HCT116 (cell line): Measurements from ENCODE around the gene TARM1. TPM values are rescaled to one million over a fixed set of nuclear protein-coding genes. Genes with fewer than 3 reads are reported as not detected.

ENCODE experiments used
- ATAC-seq: fragments of 200-7000 bp; cut with Tn5 transposase; 2 replicates; pipeline ENCODE4 v1.9.1; 2020; ENCODE audit warnings: mild to moderate bottlenecking, moderate library complexity
- BruUV-seq: library from RNA; stranded (reverse); fragments of 400-500 nt; replicated peaks from 2 replicates; lab custom pipeline; 2021; lab: Mats Ljungman, UMichigan
- CTCF ChIA-PET: fragments of 300-600 bp; sonication (Branson Sonifier 250); formaldehyde crosslinking; loops from one replicate; lab custom pipeline; 2021; ENCODE audit warnings: antibody characterized with exemption; lab: Charles Lee
- POLR2A ChIA-PET: fragments of 300-600, 350-600 bp; sonication (Branson Sonifier 250); formaldehyde crosslinking; loops from one replicate; lab custom pipeline; 2021; ENCODE audit warnings: antibody characterized with exemption; lab: Charles Lee
- RAD21 ChIA-PET, 2 experiments: fragments of 300-600 bp; sonication (Branson Sonifier 250); formaldehyde crosslinking; loops; one replicate each; lab custom pipeline; 2023; ENCODE audit warnings: low total read pairs in 2 of 2; ENCODE audit not compliant: uncharacterized antibody in 2 of 2, unreplicated experiment in 2 of 2, low non-redundant PET in 1 of 2; lab: Charles Lee
- DNase-seq: peaks from one replicate; pipeline ENCODE4 v3.0.0-alpha.2; 2010; ENCODE audit warnings: low read depth, low spot score
- H2AFZ ChIP-seq: fragments of 200-600 bp; shearing (Covaris generic), sonication (generic); 2 replicates; pipeline ENCODE4 v1.6.1; 2017; ENCODE audit warnings: low read depth, mixed run types, mixed read lengths, antibody characterized with exemption, low read length; ENCODE audit not compliant: poor library complexity, severe bottlenecking
- H3K27ac ChIP-seq: 2 replicates; pipeline ENCODE4 v1.5.1; 2012; ENCODE audit warnings: low read depth, low read length
- H3K27me3 ChIP-seq: fragments of 200-600 bp; sonication (generic); 2 replicates; pipeline ENCODE4 v1.6.1; 2016; ENCODE audit warnings: mixed run types, low read length, mixed read lengths; ENCODE audit not compliant: insufficient read depth
- H3K36me3 ChIP-seq, 2 experiments: fragments of 200-500 bp in 1 of 2; fragments of 200-600 bp in 1 of 2; sonication (Bioruptor generic) in 1 of 2; sonication (generic) in 1 of 2; 2 replicates each; pipeline versions ENCODE4 v1.5.1 to v1.6.1; 2014 to 2016; ENCODE audit warnings: low read length in 2 of 2, inconsistent platforms in 1 of 2, mixed read lengths in 1 of 2, mixed run types in 1 of 2; ENCODE audit not compliant: insufficient read depth in 2 of 2, control insufficient read depth in 1 of 2
- H3K4me1 ChIP-seq, 2 experiments: fragments of 200-600 bp in 1 of 2; sonication (generic) in 1 of 2; 2 replicates each; pipeline versions ENCODE4 v1.5.1 to v1.6.1; 2012 to 2017; ENCODE audit warnings: low read length in 2 of 2, inconsistent platforms in 1 of 2, mild to moderate bottlenecking in 1 of 2, mixed read lengths in 1 of 2, mixed run types in 1 of 2, moderate library complexity in 1 of 2; ENCODE audit not compliant: insufficient read depth in 2 of 2, control insufficient read depth in 1 of 2
- H3K4me2 ChIP-seq: fragments of 200-600 bp; sonication (generic); 2 replicates; pipeline ENCODE4 v1.6.1; 2017; ENCODE audit warnings: mixed run types, low read length, mixed read lengths
- H3K4me3 ChIP-seq, 2 experiments: fragments of 200-600 bp in 1 of 2; sonication (generic) in 1 of 2; replicated peaks in 1 of 2; 2 replicates each; pipeline ENCODE4 v1.5.1; 2011 to 2016; ENCODE audit warnings: low read length in 2 of 2, control low read depth in 1 of 2, low read depth in 1 of 2, mild to moderate bottlenecking in 1 of 2, mixed read lengths in 1 of 2, mixed run types in 1 of 2
- H3K79me2 ChIP-seq: fragments of 200-600 bp; sonication (generic); 2 replicates; pipeline ENCODE4 v1.6.1; 2017; ENCODE audit warnings: mild to moderate bottlenecking, mixed run types, low read length, moderate library complexity, mixed read lengths; ENCODE audit not compliant: insufficient read depth
- H3K9ac ChIP-seq: fragments of 200-600 bp; sonication (generic); 2 replicates; pipeline ENCODE4 v1.6.1; 2016; ENCODE audit warnings: low read length, mixed read lengths
- H3K9me2 ChIP-seq: fragments of 200-600 bp; sonication (generic), shearing (Covaris generic); 2 replicates; pipeline ENCODE4 v1.6.1; 2017; ENCODE audit warnings: mixed run types, mild to moderate bottlenecking, moderate library complexity; ENCODE audit not compliant: insufficient read depth
- H3K9me3 ChIP-seq, 2 experiments: fragments of 200-500 bp in 1 of 2; fragments of 200-600 bp in 1 of 2; sonication (Bioruptor generic) in 1 of 2; sonication (generic) in 1 of 2; 2 replicates each; pipeline ENCODE4 v1.6.1; 2014 to 2017; ENCODE audit warnings: low read length in 2 of 2, mixed read lengths in 2 of 2, inconsistent platforms in 1 of 2, low read depth in 1 of 2, mild to moderate bottlenecking in 1 of 2, mixed run types in 1 of 2, moderate library complexity in 1 of 2; ENCODE audit not compliant: control insufficient read depth in 1 of 2, insufficient read depth in 1 of 2
- H4K20me1 ChIP-seq: fragments of 200-600 bp; sonication (generic), shearing (Covaris generic); 2 replicates; pipeline ENCODE4 v1.6.1; 2017; ENCODE audit warnings: mixed run types, mild to moderate bottlenecking, moderate library complexity; ENCODE audit not compliant: insufficient read depth
- CEBPB ChIP-seq: IDR thresholded peaks from 2 replicates; pipeline ENCODE4 v1.6.1; 2012; ENCODE audit warnings: low read depth
- ELF1 ChIP-seq: IDR thresholded peaks from 2 replicates; pipeline ENCODE4 v1.6.1; 2012; ENCODE audit warnings: low read depth, borderline replicate concordance
- EZH2phosphoT487 ChIP-seq: fragments of 200-600 bp; IDR thresholded peaks from 2 replicates; pipeline ENCODE4 v1.6.1; 2018; ENCODE audit warnings: antibody characterized with exemption, borderline replicate concordance
- JUND ChIP-seq: IDR thresholded peaks from 2 replicates; pipeline ENCODE4 v1.6.1; 2012
- SIN3A ChIP-seq: IDR thresholded peaks from 2 replicates; pipeline ENCODE4 v1.6.1; 2012; ENCODE audit warnings: low read depth
- SRF ChIP-seq: IDR thresholded peaks from 2 replicates; pipeline ENCODE4 v1.6.1; 2012; ENCODE audit warnings: low read depth
- TCF7L2 ChIP-seq: IDR thresholded peaks from 2 replicates; pipeline ENCODE4 v1.7.0; 2011; ENCODE audit warnings: borderline replicate concordance, inconsistent platforms; ENCODE audit not compliant: insufficient read depth, insufficient read length; ENCODE audit errors: extremely low read depth
- ZNF274 ChIP-seq: fragments of 200-500 bp; sonication (Bioruptor generic); IDR thresholded peaks from 2 replicates; pipeline ENCODE4 v1.6.1; 2014; ENCODE audit warnings: mild to moderate bottlenecking, low read depth, low read length, inconsistent platforms
- intact Hi-C: fragments of 100-400 bp; cut with micrococcal nuclease; formaldehyde crosslinking; loops from 2 replicates; pipeline ENCODE4 v1.10.0; 2022
- total RNA-seq: library from RNA; stranded (reverse); gene quantifications from one replicate; pipeline ENCODE4 v1.2.1, GENCODE V29; 2021; ENCODE audit not compliant: unreplicated experiment
- TF ChIP-seq, protein P1 (sequence below): IDR thresholded peaks from 2 replicates; pipeline ENCODE4 v1.6.1; 2011; ENCODE audit warnings: mild to moderate bottlenecking, low read length, moderate library complexity; ENCODE audit not compliant: insufficient replicate concordance; ENCODE audit errors: extremely low read depth

Gene TARM1
- total RNA-seq, 1 experiment from 2014 or later = not detected

DNA sequence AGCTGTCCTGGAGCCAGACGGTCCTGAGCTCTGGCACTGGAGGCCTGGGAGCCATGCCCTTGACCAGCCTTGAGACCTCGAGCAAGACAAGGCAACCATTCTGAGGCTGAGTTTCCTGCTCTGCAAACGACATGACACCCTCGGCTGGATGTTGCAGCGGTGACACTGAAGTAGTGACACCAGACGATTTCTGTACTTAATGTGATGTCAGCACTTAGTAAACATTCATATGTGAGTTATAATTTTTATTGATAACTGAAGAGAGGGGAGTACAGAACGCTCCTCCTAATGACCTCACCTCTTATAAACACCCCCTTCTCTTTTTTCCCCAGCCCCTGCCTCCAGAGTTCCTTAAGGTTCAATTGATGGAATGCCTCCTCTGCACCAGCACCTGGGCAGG is 27.3 kb upstream of the TARM1 start:
- no peak for DNase-seq
- POLR2A ChIA-PET = no interaction called here
- Histone ChIP-seq H3K4me2 (no peak overlapping the region), H3K9me3 (no peaks in the 10 kb centered on the region), H3K79me2 (peaks cover 25% of the 10 kb centered on the region), H3K4me3 (no peak overlapping the region), H3K9me2 (no peaks in the 10 kb centered on the region)
- intact Hi-C loops = no loop called here
- TF ChIP-seq EZH2phosphoT487 = no peak
- no peak for TF ChIP-seq ELF1
- no peak for TF ChIP-seq TCF7L2
- no peak for TF ChIP-seq JUND
- TF ChIP-seq ZNF274 = no peak
- no peak for TF ChIP-seq SIN3A
- TF ChIP-seq CEBPB = no peak
- TF ChIP-seq, protein P1, sequence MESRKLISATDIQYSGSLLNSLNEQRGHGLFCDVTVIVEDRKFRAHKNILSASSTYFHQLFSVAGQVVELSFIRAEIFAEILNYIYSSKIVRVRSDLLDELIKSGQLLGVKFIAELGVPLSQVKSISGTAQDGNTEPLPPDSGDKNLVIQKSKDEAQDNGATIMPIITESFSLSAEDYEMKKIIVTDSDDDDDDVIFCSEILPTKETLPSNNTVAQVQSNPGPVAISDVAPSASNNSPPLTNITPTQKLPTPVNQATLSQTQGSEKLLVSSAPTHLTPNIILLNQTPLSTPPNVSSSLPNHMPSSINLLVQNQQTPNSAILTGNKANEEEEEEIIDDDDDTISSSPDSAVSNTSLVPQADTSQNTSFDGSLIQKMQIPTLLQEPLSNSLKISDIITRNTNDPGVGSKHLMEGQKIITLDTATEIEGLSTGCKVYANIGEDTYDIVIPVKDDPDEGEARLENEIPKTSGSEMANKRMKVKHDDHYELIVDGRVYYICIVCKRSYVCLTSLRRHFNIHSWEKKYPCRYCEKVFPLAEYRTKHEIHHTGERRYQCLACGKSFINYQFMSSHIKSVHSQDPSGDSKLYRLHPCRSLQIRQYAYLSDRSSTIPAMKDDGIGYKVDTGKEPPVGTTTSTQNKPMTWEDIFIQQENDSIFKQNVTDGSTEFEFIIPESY = no peak
- TF ChIP-seq SRF = no peak
- TF ChIP-seq, all 23 proteins: peak for 0
- H4K20me1 ChIP-seq = no peaks in the 10 kb centered on the region
- BruUV-seq = no TSS peak
- no peak overlapping the region for H3K9ac ChIP-seq
- no peaks in the 10 kb centered on the region for H3K4me1 ChIP-seq
- no peak for ATAC-seq
- no peak overlapping the region for H3K27ac ChIP-seq
- no peaks in the 10 kb centered on the region for H3K27me3 ChIP-seq
- H3K36me3 ChIP-seq = peaks cover 28 to 29% of the 10 kb centered on the region in 2 experiments; a peak in 3 of 4 replicates
- ChIA-PET CTCF (no interaction called here), RAD21 (no interaction called here)
- H2AFZ ChIP-seq = no peak overlapping the region
